Measurements from ENCODE around the gene PPP5C.
"Not testable (repeated sequence)": the region's sequence is repeated elsewhere in the genome, so short reads cannot be mapped to it uniquely, and the experiment has no call there.

PPP5C gene

DNA sequence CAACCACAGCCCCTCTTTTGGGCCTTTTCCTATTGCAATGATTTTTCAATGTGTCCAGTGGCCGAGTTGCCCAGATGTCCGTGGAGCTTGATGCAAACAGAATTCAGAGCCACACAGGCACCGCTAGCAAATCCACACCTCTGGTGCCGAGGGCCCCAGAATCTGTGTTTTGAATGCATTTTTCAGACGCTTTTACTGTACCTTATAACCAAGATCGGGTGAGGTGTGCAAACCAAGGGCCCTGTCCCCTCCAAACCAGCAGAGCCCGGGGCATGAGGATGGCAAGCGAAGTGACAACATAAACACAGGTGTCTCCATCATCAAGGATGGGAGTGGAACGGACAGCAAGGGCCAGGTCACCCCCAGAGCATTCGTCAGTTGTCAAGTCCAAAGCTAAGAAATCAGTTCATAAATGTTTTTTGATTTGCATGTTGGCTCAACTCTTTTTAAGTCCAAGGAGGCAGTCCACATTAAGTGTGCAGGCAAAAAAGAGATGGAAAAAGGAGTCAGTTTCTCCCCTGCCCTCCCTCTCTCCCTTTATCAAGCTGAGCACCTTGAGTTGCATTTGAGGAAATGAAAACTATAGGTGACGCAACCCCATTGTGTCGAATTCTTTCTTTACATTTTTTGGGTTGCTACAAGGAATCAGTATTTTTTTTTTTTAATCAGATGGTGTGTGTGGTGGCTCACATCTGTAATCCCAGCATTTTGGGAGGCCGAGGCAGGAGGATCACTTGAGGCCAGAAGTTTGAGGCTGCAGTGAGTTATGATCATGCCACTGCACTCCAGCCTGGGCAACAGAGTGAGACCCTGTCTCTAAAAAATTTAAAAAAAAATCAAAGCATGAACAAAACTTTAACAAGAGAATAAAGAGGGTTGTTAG is 63.6 kb downstream of the PPP5C start:
- DNase-seq: no peak

GRCh38 chr19:46411088-46411924 is 64.4 kb downstream of the PPP5C start:
- no peak for DNase-seq

GRCh38 chr19:46411925-46412649 is 65.2 kb downstream of the PPP5C start:
- no peak for DNase-seq

- DNase-seq: no peak
Observed at GRCh38 chr19:46412650-46413261, 65.9 kb downstream of the PPP5C start.

DNA sequence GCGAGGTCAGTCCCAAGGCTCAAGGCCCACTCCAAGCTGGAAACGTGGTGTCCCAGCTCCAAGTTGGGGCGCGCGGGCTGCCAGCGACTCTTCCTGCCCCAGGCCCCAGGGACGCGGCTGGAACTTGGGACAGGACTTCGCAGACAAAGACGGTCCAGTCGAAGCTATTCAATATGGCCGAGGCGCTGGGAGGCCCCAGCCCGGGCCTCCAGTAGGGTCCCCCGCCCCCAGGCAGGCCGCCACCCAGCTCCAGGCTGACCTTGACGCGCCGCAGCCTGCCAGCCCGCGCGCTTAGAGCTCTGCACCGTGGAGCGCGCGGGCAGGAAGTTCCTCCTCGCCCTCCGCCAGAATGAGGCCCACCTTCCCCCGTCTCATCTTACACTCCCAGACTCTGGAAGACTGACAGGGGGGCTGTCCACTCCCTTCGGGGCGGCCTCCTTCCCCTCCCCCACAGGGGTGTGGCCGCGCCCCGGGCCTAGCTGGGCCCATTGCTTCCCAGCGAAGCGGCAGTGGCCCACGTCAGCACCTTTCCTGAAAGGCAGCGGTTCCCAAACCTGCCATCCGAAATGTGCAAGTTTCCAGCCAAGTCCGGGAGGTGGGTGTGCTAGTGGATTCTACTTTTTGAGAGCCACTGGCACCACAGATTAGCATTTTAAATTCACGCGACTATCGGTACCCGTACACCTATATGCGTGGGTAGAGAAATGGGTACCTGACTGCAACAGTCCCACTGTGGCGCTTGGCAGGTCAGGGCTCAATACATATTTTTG is 66.6 kb downstream of the PPP5C start, which contains the start of gene CCDC8:
Gene CCDC8, minus strand, starts transcription at position 303 of the 770 bp plus-strand sequence. CDS start 754 bp downstream, outside the sequence.
- no peak for DNase-seq

DNA sequence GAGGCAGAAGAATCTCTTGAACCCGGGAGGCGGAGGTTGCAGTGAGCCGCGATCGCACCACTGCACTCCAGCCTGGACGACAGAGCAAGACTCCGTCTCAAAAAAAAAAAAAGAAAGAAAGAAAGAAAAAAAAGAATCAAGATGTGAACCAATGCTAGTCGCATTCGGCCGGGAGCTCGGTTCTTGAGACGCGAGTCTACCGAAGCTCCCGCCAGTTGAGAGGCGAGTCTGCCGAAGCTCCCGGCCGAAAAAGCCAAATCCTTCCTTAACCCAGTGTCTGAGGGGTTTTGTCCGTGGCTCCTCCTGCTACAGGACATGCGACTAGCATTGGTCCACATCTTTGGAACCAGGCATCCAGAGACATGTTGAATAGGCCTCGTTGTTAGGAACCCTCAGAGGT is 68.0 kb downstream of the PPP5C start:
- DNase-seq: not testable (repeated sequence)

- not testable (repeated sequence) for DNase-seq
Observed at GRCh38 chr19:46415804-46416709, 69.2 kb downstream of the PPP5C start.

GRCh38 chr19:46420056-46420455 is 73.2 kb downstream of the PPP5C start:
- no peak for DNase-seq

DNA sequence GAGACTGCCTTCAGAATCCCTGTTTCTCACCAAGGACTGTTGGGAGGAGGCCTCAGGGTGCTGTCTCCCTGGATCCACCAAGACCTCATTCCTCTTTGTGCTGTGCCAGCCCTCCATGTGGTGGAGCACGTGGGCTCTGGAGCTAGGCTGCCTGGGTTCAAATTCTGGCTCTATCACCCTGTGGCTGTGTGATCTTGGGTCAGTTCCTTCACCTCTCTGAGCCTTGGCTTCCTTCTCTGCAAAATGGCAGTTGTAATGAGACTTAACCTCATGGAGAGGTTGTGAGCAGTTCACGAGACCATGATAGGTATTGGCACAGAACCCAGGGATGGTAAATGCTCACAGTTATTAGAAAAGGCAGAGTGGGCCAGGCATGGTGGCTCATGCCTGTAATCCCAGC is 75.5 kb downstream of the PPP5C start:
- DNase-seq: no peak

DNA sequence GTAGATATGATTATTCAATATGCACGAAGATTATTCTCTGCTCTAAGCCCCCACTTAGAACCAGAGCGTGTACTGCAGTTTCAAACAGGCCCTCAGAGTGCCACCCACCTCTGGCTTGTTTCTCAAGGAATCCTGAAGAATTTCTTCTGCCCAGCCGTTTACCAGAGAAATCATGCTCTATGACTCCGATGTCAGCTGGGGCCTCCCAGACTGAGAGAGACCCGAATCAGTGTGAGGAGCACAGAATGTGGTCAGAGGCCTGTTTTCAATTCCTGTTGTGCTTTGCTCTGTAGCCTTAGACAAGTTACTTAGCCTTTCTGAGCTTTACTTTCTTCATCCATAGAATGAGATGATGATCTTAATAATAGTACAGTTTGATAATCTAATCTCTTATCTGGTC is 76.3 kb downstream of the PPP5C start:
- DNase-seq: no peak

DNA sequence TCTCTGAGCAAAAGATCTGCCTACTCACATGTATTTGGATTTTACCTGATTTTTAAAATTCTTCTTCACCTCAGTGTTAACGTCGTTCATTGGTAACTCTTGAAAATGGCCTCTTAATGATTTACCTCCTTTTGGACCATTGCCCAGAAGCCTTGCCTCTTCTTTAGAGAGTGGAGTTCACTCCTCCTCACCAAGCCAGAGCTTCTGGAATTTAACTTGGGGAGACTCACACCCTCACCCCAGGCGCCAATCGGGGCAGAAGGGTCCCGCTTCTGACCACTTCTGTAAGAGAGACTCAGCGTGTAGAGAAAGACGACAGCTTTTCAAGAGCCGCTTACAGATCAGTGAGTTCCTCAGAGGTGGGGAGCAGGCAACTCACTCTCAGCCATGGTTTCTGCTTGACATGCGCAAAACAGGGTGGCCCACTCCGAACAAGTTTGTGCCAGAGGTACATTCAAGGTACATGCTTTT is 79.2 kb downstream of the PPP5C start:
- DNase-seq: no peak

GRCh38 chr19:46426506-46427162 is 79.7 kb downstream of the PPP5C start:
- peak; percentile 55 for DNase-seq

- no peak for DNase-seq
Observed at GRCh38 chr19:46427518-46428045, 80.7 kb downstream of the PPP5C start.

DNA sequence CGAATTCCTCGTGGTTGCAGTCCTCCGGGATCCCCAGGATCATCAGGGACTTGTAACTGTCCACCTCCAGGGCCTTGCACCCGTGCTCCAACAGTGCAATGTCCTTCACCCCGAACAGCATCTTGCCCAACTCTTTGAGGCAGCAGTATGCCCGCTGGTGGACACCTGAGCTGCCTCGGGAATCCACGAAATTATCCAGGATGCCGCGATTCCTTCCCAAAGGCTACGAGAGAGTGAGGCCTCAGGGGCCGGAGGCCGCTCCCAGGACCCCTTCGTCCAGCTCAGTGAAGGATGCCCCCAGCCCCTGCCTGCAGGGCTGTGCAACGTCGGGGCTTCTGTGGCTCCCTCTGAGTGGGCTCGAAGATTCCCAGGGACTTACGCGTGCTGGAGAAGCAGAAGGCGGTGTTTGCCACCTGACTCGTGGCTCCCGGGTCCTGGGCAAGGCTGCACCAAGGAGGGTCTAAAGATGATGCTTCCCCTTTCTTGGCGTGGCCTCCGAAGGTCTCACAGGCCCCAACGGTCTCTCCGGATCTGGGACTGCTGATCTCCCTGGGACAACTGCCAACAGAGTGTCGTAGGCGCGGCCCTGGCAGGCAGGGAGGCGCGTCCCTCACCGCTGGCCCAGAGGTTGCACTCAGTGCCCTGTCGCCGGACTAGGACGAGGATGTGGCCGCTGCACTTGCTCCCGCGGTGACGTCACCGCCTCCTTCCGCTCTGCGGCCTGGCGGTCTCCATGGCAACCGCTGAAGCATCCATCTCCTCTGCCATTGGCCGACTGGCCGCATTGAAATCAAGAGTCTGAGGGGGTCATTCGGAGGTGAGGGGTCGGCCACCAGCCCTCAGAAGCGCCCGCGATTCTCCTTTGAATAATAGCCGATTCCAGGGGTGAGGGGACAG is 81.6 kb downstream of the PPP5C start, which contains the start of gene PNMA8C:
Gene PNMA8C, minus strand, starts transcription at position 698 of the 897 bp plus-strand sequence. Its CDS starts 577 bp downstream, at position 121.
- peak; percentile 72 for DNase-seq

GRCh38 chr19:46429999-46430398 is 83.1 kb downstream of the PPP5C start:
- no peak for DNase-seq

- DNase-seq: no peak
Observed at GRCh38 chr19:46431824-46432223, 84.9 kb downstream of the PPP5C start.

DNA sequence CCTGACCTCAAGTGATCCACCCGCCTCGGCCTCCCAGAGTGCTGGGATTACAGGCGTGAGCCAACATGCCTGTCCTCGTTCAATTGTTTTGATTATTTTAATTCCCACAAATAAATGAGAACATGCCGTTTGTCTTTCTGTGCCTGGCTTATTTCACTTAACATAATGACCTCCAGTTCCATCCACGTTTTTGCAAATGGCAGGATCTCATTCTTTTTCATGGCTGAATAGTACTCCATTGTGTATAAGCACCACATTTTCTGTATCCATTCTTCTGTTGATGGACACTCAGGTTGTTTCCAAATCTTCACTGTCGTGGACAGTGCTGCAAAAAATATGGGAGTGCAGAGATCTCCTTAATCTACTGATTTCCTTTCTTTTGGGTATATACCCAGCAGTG is 86.6 kb downstream of the PPP5C start:
- DNase-seq: not testable (repeated sequence)

- no peak for DNase-seq
Observed at GRCh38 chr19:46435009-46435408, 88.1 kb downstream of the PPP5C start.
